Measurements from ENCODE around the gene SMAD3. TPM values are rescaled to one million over a fixed set of nuclear protein-coding genes. Genes with fewer than 3 reads are reported as not detected.

Gene SMAD3
- total RNA-seq, 1 experiment from 2014 or later, result 89.2 TPM

DNA sequence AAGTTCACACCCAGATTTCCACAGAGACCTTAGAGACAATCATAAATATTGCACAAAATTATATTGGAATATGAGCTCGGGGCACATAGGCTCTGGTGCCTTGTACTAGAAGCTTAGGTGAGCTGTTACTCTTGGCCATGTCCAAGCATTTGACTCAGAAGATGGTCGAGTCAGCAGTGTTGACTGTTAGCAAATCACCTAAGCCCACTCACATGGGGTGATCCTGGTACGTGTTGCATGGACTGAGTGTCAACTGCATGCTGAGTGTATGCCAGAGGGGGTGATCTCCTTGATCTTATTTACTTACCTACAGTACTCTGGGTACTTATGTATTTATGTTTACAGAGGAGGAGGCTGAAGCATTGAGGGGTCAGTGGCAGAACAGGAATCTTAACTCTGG lies 14.0 kb downstream of the SMAD3 start:
- no peak overlapping the region for H2AFZ ChIP-seq (ENCODE audit: low read depth, low read length, poor library complexity, severe bottlenecking)
- no peak overlapping the region for H3K27ac ChIP-seq (ENCODE audit: low read depth, low read length)
- ATAC-seq (no peak), DNase-seq (ENCODE audit: low read depth, low spot score) (no peak)
- TF ChIP-seq, protein P1, sequence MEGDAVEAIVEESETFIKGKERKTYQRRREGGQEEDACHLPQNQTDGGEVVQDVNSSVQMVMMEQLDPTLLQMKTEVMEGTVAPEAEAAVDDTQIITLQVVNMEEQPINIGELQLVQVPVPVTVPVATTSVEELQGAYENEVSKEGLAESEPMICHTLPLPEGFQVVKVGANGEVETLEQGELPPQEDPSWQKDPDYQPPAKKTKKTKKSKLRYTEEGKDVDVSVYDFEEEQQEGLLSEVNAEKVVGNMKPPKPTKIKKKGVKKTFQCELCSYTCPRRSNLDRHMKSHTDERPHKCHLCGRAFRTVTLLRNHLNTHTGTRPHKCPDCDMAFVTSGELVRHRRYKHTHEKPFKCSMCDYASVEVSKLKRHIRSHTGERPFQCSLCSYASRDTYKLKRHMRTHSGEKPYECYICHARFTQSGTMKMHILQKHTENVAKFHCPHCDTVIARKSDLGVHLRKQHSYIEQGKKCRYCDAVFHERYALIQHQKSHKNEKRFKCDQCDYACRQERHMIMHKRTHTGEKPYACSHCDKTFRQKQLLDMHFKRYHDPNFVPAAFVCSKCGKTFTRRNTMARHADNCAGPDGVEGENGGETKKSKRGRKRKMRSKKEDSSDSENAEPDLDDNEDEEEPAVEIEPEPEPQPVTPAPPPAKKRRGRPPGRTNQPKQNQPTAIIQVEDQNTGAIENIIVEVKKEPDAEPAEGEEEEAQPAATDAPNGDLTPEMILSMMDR (IDR thresholded peaks at IDR 0.05 in 2 of 3, conservative IDR thresholded peaks at IDR 0.05 in 1 of 3; ENCODE audit: borderline replicate concordance in 1 of 3, insufficient read depth in 1 of 3, low read depth in 2 of 3, low read length in 2 of 3), result no peak
- TF ChIP-seq EZH2 (IDR thresholded peaks at IDR 0.05) (no peak), RAD21 (IDR thresholded peaks at IDR 0.05; ENCODE audit: low read depth) (no peak), EZH2phosphoT487 (IDR thresholded peaks at IDR 0.05; ENCODE audit: borderline replicate concordance) (no peak), JUND (IDR thresholded peaks at IDR 0.05) (no peak), SIN3A (IDR thresholded peaks at IDR 0.05; ENCODE audit: low read depth) (no peak), POLR2A (IDR thresholded peaks at IDR 0.05; ENCODE audit: borderline replicate concordance, extremely low read depth, insufficient read depth, insufficient read length) (no peak), ZFX (IDR thresholded peaks at IDR 0.05) (no peak), TCF7L2 (IDR thresholded peaks at IDR 0.05; ENCODE audit: borderline replicate concordance, extremely low read depth, insufficient read depth, insufficient read length) (no peak), CBX3 (IDR thresholded peaks at IDR 0.05; ENCODE audit: low read depth) (no peak), POLR2AphosphoS5 (IDR thresholded peaks at IDR 0.05; ENCODE audit: low read depth, low read length) (no peak), SRF (IDR thresholded peaks at IDR 0.05; ENCODE audit: low read depth) (no peak), ELF1 (IDR thresholded peaks at IDR 0.05; ENCODE audit: borderline replicate concordance, low read depth) (no peak), EGR1 (IDR thresholded peaks at IDR 0.05; ENCODE audit: low read depth) (no peak), ZNF274 (IDR thresholded peaks at IDR 0.05; ENCODE audit: low read depth, low read length) (no peak), REST (IDR thresholded peaks at IDR 0.05; ENCODE audit: low read depth) (no peak), ATF3 (IDR thresholded peaks at IDR 0.05) (no peak), SP1 (IDR thresholded peaks at IDR 0.05; ENCODE audit: low read depth) (no peak), CEBPB (IDR thresholded peaks at IDR 0.05; ENCODE audit: low read depth) (no peak)
- no peaks in the 10 kb centered on the region for H3K9me2 ChIP-seq (ENCODE audit: insufficient read depth)
- ChIA-PET RAD21 (ENCODE audit: low non-redundant PET in 1 of 2, low total read pairs in 2 of 2, uncharacterized antibody in 2 of 2, unreplicated experiment in 2 of 2) (no interaction called here), POLR2A (no interaction called here), CTCF (no interaction called here)
- peaks cover 76 to 96% of the 10 kb centered on the region in 2 experiments for H3K4me1 ChIP-seq (ENCODE audit: control insufficient read depth in 1 of 2, insufficient read depth in 2 of 2, low read length in 2 of 2)
- H3K9ac ChIP-seq (ENCODE audit: low read length), result no peak overlapping the region
- H3K27me3 ChIP-seq (ENCODE audit: insufficient read depth, low read length), result no peaks in the 10 kb centered on the region
- peaks cover 0 to 60% of the 10 kb centered on the region in 2 experiments; a peak in 2 of 4 replicates for H3K36me3 ChIP-seq (ENCODE audit: control insufficient read depth in 1 of 2, insufficient read depth in 2 of 2, low read length in 2 of 2)
- no peaks in the 10 kb centered on the region for H3K9me3 ChIP-seq (ENCODE audit: control insufficient read depth in 1 of 2, insufficient read depth in 1 of 2, low read depth in 1 of 2, low read length in 2 of 2)
- H3K4me3 ChIP-seq (replicated peaks in 1 of 2; ENCODE audit: low read depth in 1 of 2, low read length in 2 of 2), result no peak overlapping the region
- intact Hi-C loops (cut with micrococcal nuclease), result no loop called here
- no peak overlapping the region for H3K4me2 ChIP-seq (ENCODE audit: low read length)
- BruUV-seq (replicated peaks), result no TSS peak
- peaks cover 99% of the 10 kb centered on the region for H3K79me2 ChIP-seq (ENCODE audit: insufficient read depth, low read length)
- H4K20me1 ChIP-seq (ENCODE audit: insufficient read depth), result no peaks in the 10 kb centered on the region; the same call in 1 of the 2 replicates
